Erythroblast (primary cell): Measurements from ENCODE around the gene SLC39A11.

Source experiments
- DNase-seq, 2 experiments: peaks; one replicate each; lab custom pipeline; 2025; lab: John Stamatoyannopoulos, UW
- GATA1 ChIP-seq: IDR thresholded peaks from 2 replicates; pipeline ENCODE4 v1.6.1; 2011; ENCODE audit warnings: low read depth, mild to moderate bottlenecking, control low read depth, low read length, moderate library complexity
- POLR2A ChIP-seq: IDR thresholded peaks from 2 replicates; pipeline ENCODE4 v1.6.1; 2011; ENCODE audit warnings: mild to moderate bottlenecking, low read length

Gene SLC39A11

GRCh38 chr17:72934927-72935326 lies 157.6 kb downstream of the SLC39A11 start:
- TF ChIP-seq POLR2A: no peak
- no peak for TF ChIP-seq GATA1
- no peak for DNase-seq

GRCh38 chr17:72931635-72932034 lies 160.9 kb downstream of the SLC39A11 start:
- DNase-seq: no peak
- TF ChIP-seq POLR2A (no peak), GATA1 (no peak)

GRCh38 chr17:72931163-72931562 lies 161.3 kb downstream of the SLC39A11 start:
- TF ChIP-seq POLR2A (no peak), GATA1 (no peak)
- no peak for DNase-seq

GRCh38 chr17:72930031-72930430 lies 162.5 kb downstream of the SLC39A11 start:
- TF ChIP-seq POLR2A: no peak
- no peak for TF ChIP-seq GATA1
- no peak for DNase-seq

- no peak for DNase-seq
- no peak for TF ChIP-seq POLR2A
- TF ChIP-seq GATA1: no peak
Measured at GRCh38 chr17:72928454-72929136, 163.9 kb downstream of the SLC39A11 start.

- DNase-seq: no peak
- TF ChIP-seq POLR2A (no peak), GATA1 (no peak)
Measured at GRCh38 chr17:72927760-72928159, 164.7 kb downstream of the SLC39A11 start.

- TF ChIP-seq POLR2A (no peak), GATA1 (no peak)
- no peak for DNase-seq
Measured at GRCh38 chr17:72927146-72927545, 165.3 kb downstream of the SLC39A11 start.

- TF ChIP-seq GATA1: no peak
- TF ChIP-seq POLR2A: no peak
- DNase-seq: no peak
Measured at GRCh38 chr17:72926171-72926570, 166.3 kb downstream of the SLC39A11 start.

GRCh38 chr17:72924196-72924595 lies 168.3 kb downstream of the SLC39A11 start:
- no peak for TF ChIP-seq POLR2A
- TF ChIP-seq GATA1: no peak
- DNase-seq: no peak

GRCh38 chr17:72922219-72922618 lies 170.3 kb downstream of the SLC39A11 start:
- TF ChIP-seq GATA1 (no peak), POLR2A (no peak)
- DNase-seq: no peak

GRCh38 chr17:72921347-72922054 lies 171.0 kb downstream of the SLC39A11 start:
- TF ChIP-seq POLR2A (no peak), GATA1 (no peak)
- DNase-seq: no peak

- no peak for DNase-seq
- no peak for TF ChIP-seq GATA1
- no peak for TF ChIP-seq POLR2A
Measured at GRCh38 chr17:72920513-72920912, 172.0 kb downstream of the SLC39A11 start.

GRCh38 chr17:72916991-72917390 lies 175.5 kb downstream of the SLC39A11 start:
- TF ChIP-seq GATA1 (no peak), POLR2A (no peak)
- DNase-seq: no peak

GRCh38 chr17:72915625-72916081 lies 176.8 kb downstream of the SLC39A11 start:
- TF ChIP-seq POLR2A: no peak
- no peak for TF ChIP-seq GATA1
- no peak for DNase-seq
